ENCODE data around the gene CLPTM1L. TPM values are rescaled to one million over a fixed set of nuclear protein-coding genes. Genes with fewer than 3 reads are reported as not detected.

CLPTM1L gene
- total and polyA plus RNA-seq, 8 donors: 60.8 to 202 (median 117) TPM

DNA sequence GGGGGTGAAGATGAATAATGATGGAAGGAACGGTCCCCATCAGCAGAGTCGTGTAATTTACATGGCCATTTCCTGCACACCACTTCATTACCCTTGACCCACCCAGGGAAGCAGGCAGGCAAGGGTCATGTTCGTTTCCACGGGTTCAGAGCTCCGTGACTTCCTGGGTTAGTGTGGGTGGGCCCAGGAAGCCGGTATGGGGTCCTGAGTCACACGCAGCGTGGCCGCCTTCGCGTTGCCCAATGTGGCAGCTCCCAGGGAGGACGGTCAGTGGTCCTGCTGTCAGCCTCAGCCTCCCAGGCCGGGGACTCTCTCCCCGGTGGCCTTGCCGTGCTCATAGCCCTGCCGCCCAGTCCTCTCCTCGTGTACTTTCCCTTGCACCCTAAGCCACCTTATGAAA, 44.9 kb downstream of the CLPTM1L start:
- WGBS, 5 donors: 76 to 84% (median 81%) methylated on average over 13 to 17 of the region's 17 CpGs
- H3K4me1 ChIP-seq: peaks cover 1 to 13% (median 10%) of the 10 kb centered on the region in 4 donors

GRCh38 chr5:1299511-1299850, 45.4 kb downstream of the CLPTM1L start:
- H3K27me3 ChIP-seq: peaks cover 6 to 39% (median 13%) of the 10 kb centered on the region in 3 donors
- no peaks in the 10 kb centered on the region for H3K36me3 ChIP-seq
- intact Hi-C loops (cut with DNase I; ENCODE audit: low total_unique reads): no loop called here
- H3K4me1 ChIP-seq: peaks cover 6 to 17% (median 15%) of the 10 kb centered on the region in 4 donors
- no peak overlapping the region for H3K4me3 ChIP-seq
- H3K27ac ChIP-seq: no peak overlapping the region
- WGBS, 5 donors: 83 to 95% (median 90%) methylated on average over 2 to 9 of the region's 9 CpGs
- no peak for DNase-seq
- H3K9me3 ChIP-seq: no peaks in the 10 kb centered on the region
- no peak for TF ChIP-seq EP300 (IDR thresholded peaks at IDR 0.05)
- TF ChIP-seq, protein P1, sequence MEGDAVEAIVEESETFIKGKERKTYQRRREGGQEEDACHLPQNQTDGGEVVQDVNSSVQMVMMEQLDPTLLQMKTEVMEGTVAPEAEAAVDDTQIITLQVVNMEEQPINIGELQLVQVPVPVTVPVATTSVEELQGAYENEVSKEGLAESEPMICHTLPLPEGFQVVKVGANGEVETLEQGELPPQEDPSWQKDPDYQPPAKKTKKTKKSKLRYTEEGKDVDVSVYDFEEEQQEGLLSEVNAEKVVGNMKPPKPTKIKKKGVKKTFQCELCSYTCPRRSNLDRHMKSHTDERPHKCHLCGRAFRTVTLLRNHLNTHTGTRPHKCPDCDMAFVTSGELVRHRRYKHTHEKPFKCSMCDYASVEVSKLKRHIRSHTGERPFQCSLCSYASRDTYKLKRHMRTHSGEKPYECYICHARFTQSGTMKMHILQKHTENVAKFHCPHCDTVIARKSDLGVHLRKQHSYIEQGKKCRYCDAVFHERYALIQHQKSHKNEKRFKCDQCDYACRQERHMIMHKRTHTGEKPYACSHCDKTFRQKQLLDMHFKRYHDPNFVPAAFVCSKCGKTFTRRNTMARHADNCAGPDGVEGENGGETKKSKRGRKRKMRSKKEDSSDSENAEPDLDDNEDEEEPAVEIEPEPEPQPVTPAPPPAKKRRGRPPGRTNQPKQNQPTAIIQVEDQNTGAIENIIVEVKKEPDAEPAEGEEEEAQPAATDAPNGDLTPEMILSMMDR (IDR thresholded peaks at IDR 0.05): no peak
- no peak for TF ChIP-seq POLR2AphosphoS5 (IDR thresholded peaks at IDR 0.05)
- TF ChIP-seq POLR2A (IDR thresholded peaks at IDR 0.05): no peak

More for the DNA sequence above, 44.9 kb downstream of the CLPTM1L start:
- Histone ChIP-seq H3K9me3 (no peaks in the 10 kb centered on the region), H3K4me3 (no peak overlapping the region), H3K36me3 (no peaks in the 10 kb centered on the region), H3K27ac (no peak overlapping the region), H3K27me3 (peaks cover 3 to 34% (median 8%) of the 10 kb centered on the region in 3 donors)
- no peak for DNase-seq
- TF ChIP-seq POLR2AphosphoS5 (IDR thresholded peaks at IDR 0.05) (no peak), EP300 (IDR thresholded peaks at IDR 0.05) (no peak), POLR2A (IDR thresholded peaks at IDR 0.05) (no peak)
- TF ChIP-seq, protein P1 (IDR thresholded peaks at IDR 0.05): no peak
- intact Hi-C loops (cut with DNase I; ENCODE audit: low total_unique reads): no loop called here

- no peak overlapping the region for H3K27ac ChIP-seq
- WGBS, 5 donors: 84 to 88% (median 85%) methylated on average over 33 of the region's 33 CpGs
Observed at GRCh38 chr5:1298723-1299510, 46.0 kb downstream of the CLPTM1L start.

DNA sequence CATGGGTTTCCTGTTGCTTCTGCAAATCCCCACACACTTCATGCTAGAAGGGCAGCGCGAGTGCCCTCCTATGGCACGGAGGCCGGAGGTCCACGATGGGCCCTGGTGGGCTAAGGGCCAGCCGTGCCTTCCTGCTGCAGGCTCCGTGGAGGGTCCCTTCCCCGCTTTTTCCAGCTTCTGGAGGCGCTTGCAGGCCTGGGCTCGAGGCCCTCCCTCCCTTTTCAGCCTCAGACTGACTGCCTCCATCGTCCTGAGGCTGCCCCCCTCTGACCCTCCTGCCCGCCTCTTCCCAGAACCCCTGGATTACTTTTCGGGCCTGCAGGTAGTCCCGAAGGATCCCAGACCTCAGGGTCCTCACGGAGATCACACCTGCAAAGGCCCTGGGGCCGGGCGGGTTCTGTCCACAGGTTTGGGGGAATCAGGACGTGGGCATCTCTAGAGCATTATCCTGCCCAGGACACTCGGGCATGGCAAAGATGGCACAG, 46.8 kb downstream of the CLPTM1L start:
- 89 to 97% (median 92%) methylated on average over 17 to 19 of the region's 19 CpGs for WGBS, 5 donors
- intact Hi-C loops (cut with DNase I; ENCODE audit: low total_unique reads): no loop called here
- peak in 1 of 2 donors; percentile 5 for DNase-seq
- Histone ChIP-seq H3K9me3 (no peaks in the 10 kb centered on the region), H3K4me3 (no peak overlapping the region), H3K4me1 (peaks cover 10 to 25% (median 22%) of the 10 kb centered on the region in 4 donors), H3K27me3 (peaks cover 6 to 52% (median 25%) of the 10 kb centered on the region in 3 donors), H3K36me3 (no peaks in the 10 kb centered on the region), H3K27ac (no peak overlapping the region)
- TF ChIP-seq EP300 (IDR thresholded peaks at IDR 0.05) (no peak), POLR2A (IDR thresholded peaks at IDR 0.05) (no peak), POLR2AphosphoS5 (IDR thresholded peaks at IDR 0.05) (no peak)
- TF ChIP-seq, protein P1 (IDR thresholded peaks at IDR 0.05): no peak

More at GRCh38 chr5:1298723-1299510, 46.0 kb downstream of the CLPTM1L start:
- Histone ChIP-seq H3K27me3 (peaks cover 6 to 44% (median 19%) of the 10 kb centered on the region in 3 donors), H3K4me1 (peaks cover 10 to 23% (median 20%) of the 10 kb centered on the region in 4 donors), H3K9me3 (no peaks in the 10 kb centered on the region), H3K36me3 (no peaks in the 10 kb centered on the region), H3K4me3 (no peak overlapping the region)
- DNase-seq: no peak
- TF ChIP-seq, protein P1 (IDR thresholded peaks at IDR 0.05): no peak
- TF ChIP-seq EP300 (IDR thresholded peaks at IDR 0.05) (no peak), POLR2A (IDR thresholded peaks at IDR 0.05) (no peak), POLR2AphosphoS5 (IDR thresholded peaks at IDR 0.05) (no peak)
- intact Hi-C loops (cut with DNase I; ENCODE audit: low total_unique reads): no loop called here

Measured in stomach (tissue), 9 donors.